ENCODE measurements around the gene KTI12. TPM values are rescaled to one million over a fixed set of nuclear protein-coding genes. Genes with fewer than 3 reads are reported as not detected.

Gene KTI12
- total RNA-seq, 1 donor from 2014 or later: 7.3 TPM

DNA sequence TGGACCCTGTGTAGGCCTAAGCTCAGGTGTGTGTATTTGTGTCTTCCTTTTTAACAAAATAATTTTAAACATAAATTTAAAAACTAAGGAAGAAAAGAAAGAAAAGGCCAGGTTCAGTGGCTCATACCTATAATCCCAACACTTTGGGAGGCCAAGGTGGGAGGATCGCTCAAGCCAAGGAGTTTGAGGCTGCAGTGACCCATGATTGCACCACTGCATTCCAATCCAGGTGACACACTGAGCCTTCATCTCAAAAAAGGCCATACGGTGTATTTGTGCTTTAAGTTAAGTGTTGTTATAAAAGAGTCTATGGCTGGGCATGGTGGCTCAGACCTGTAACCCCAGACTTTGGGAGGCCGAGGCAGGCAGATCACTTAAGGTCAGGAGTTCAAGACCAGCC, 51.4 kb downstream of the KTI12 start:
- H3K36me3 ChIP-seq: no peaks in the 10 kb centered on the region
- no peak for ATAC-seq
- intact Hi-C loops (cut with DNase I): no loop called here
- TF ChIP-seq, protein P1, sequence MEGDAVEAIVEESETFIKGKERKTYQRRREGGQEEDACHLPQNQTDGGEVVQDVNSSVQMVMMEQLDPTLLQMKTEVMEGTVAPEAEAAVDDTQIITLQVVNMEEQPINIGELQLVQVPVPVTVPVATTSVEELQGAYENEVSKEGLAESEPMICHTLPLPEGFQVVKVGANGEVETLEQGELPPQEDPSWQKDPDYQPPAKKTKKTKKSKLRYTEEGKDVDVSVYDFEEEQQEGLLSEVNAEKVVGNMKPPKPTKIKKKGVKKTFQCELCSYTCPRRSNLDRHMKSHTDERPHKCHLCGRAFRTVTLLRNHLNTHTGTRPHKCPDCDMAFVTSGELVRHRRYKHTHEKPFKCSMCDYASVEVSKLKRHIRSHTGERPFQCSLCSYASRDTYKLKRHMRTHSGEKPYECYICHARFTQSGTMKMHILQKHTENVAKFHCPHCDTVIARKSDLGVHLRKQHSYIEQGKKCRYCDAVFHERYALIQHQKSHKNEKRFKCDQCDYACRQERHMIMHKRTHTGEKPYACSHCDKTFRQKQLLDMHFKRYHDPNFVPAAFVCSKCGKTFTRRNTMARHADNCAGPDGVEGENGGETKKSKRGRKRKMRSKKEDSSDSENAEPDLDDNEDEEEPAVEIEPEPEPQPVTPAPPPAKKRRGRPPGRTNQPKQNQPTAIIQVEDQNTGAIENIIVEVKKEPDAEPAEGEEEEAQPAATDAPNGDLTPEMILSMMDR (IDR thresholded peaks at IDR 0.05): no peak
- H3K9me3 ChIP-seq: no peaks in the 10 kb centered on the region
- no peaks in the 10 kb centered on the region for H3K27me3 ChIP-seq
- no peak overlapping the region for H3K4me3 ChIP-seq
- no peak overlapping the region for H3K27ac ChIP-seq
- H3K4me1 ChIP-seq: no peaks in the 10 kb centered on the region
- no peak for DNase-seq

Other genes starting within 250 kb of the KTI12 start
- gene NRDC, start 155.1 kb downstream of the KTI12 start, total RNA-seq: 118 TPM
- gene RAB3B, start 43.1 kb downstream of the KTI12 start, total RNA-seq: not detected
- gene TXNDC12, start 21.4 kb upstream of the KTI12 start, total RNA-seq: 44.8 TPM
- 34.2 TPM for gene BTF3L4, start 22.5 kb upstream of the KTI12 start, total RNA-seq
- 23.9 TPM for gene ZFYVE9, start 108.3 kb upstream of the KTI12 start, total RNA-seq

Data from upper lobe of right lung (tissue), 1 donor.